Measurements from ENCODE around the gene OPRL1.
A peak's percentile ranks its signal among the peaks of the same experiment; 100 is the strongest.
"Not testable (repeated sequence)": the region's sequence is repeated elsewhere in the genome, so short reads cannot be mapped to it uniquely, and the experiment has no call there.

The OPRL1 gene

GRCh38 chr20:64088586-64088985 lies 8.7 kb downstream of the OPRL1 start:
- not testable (repeated sequence) for DNase-seq

GRCh38 chr20:64090165-64090564 lies 10.3 kb downstream of the OPRL1 start:
- no peak for DNase-seq

DNA sequence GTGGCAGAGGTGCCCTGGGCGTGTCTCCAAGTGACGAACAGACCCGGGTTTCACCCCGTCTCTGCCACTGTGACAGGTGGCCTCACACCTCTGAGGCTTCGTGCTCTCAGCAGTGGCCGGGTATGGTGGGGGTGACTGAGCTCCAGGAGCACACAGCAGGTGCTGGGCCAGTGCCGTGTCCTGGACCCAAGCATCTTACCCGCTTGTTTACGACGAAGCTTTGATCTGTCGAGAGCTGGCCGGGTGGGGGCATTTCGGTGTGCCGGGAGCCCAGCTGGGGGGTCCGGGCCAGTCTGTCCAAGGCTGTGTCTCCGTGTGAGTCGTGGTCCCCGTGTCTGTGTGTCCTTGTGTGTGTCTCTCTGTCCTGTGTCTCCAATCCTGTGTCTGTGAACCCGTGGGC lies 11.5 kb downstream of the OPRL1 start:
- no peak for DNase-seq

- DNase-seq: no peak
Observed at GRCh38 chr20:64091770-64092169, 11.9 kb downstream of the OPRL1 start.

DNA sequence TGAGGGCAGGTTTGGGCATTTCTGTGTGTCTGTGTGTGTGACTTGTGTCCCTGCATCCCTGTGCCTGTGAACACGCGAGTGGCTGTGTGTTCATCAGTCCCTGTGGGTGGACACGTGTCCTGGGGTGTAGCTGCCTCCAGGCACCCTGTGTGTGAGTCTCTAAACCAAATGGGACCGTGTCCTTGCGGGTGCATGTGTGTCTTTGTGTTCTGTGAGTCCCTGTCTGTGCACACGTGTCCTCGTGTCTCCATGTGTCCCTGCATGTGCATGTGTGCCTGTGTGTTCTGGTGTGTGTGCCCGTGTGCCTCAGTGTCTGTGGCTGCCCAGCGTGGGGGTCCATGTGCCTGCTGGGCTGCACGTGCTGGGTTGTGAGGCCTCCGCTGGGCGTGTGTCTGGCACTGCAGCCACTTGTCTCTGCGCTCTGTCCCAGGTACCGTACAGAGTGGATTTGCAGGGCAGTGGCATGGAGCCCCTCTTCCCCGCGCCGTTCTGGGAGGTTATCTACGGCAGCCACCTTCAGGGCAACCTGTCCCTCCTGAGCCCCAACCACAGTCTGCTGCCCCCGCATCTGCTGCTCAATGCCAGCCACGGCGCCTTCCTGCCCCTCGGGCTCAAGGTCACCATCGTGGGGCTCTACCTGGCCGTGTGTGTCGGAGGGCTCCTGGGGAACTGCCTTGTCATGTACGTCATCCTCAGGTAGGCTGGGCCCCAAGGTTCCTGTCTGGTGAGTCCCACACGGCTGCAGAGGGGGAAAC lies 12.6 kb downstream of the OPRL1 start:
- DNase-seq: no peak

- DNase-seq: no peak
Observed at GRCh38 chr20:64093013-64093503, 13.2 kb downstream of the OPRL1 start.

DNA sequence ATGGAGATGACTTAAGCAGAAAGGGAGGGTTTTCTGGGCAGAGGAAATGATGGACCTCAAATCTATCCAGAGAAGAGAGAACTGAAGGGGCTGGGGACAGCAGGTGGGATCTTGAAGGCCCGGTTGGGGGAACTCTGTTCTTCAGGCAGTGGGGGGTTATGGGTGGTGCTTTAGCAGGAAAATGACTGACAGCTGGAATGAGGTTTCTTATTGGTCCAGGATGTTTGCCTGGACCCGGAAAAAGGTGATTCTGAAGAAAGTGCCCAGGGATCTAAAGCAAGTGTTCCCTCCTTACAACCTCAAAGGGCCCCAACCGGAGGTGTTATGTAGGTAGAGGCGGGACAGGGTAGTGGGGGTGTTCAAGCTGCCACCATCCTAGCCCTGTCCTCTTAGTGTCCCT lies 15.6 kb downstream of the OPRL1 start:
- no peak for DNase-seq

DNA sequence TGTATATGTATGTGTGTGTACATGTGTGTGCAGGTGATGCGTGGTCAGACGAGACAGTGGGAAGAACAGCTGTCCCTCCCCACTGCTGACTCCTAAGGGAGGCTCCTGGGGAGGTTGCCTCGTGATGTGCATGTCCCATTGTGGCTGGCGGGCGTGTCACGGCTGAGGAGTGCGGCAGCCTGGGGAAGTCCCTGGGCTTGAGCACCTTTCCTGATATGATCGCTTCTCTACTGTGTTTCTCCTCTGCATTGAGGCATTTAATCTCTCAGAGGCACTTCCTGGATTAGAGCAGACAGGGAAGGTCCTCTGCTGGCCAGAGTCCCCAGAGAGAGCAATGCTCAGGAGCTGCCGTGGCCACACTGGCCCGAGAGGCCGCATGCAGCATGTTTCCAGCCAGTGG lies 16.0 kb downstream of the OPRL1 start:
- DNase-seq: no peak

GRCh38 chr20:64096535-64096934 lies 16.7 kb downstream of the OPRL1 start:
- no peak for DNase-seq

DNA sequence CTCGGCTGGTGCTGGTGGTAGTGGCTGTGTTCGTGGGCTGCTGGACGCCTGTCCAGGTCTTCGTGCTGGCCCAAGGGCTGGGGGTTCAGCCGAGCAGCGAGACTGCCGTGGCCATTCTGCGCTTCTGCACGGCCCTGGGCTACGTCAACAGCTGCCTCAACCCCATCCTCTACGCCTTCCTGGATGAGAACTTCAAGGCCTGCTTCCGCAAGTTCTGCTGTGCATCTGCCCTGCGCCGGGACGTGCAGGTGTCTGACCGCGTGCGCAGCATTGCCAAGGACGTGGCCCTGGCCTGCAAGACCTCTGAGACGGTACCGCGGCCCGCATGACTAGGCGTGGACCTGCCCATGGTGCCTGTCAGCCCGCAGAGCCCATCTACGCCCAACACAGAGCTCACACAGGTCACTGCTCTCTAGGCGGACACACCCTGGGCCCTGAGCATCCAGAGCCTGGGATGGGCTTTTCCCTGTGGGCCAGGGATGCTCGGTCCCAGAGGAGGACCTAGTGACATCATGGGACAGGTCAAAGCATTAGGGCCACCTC lies 18.7 kb downstream of the OPRL1 start:
- no peak for DNase-seq

GRCh38 chr20:64099086-64099786 lies 19.4 kb downstream of the OPRL1 start:
- no peak for DNase-seq

DNA sequence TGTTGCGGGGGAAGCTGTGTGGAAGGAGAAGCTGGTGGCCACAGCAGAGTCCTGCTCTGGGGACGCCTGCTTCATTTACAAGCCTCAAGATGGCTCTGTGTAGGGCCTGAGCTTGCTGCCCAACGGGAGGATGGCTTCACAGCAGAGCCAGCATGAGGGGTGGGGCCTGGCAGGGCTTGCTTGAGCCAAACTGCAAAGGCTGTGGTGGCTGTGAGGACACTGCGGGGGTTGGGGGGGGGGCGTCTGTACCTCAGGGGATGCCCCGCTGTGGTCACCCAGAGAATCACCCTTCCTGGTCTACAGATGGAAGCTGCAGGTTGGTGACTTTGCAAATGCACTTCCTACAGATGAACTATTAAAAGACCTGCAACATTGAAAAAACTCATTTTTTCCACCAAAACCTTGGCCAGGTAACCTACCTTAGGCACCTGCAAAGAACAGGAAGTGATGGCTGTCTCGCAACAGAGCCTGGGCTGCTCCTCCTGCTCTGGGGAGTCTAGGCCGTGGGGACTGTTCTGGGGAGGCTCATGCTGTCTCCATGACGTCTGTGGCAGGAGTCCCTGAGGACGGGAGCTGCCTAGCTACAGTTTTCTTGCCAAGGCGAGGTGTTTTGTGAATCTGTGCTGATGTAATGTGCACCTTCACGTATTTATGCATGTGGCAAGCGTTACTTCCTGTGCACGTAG lies 20.1 kb downstream of the OPRL1 start:
- DNase-seq: no peak

DNA sequence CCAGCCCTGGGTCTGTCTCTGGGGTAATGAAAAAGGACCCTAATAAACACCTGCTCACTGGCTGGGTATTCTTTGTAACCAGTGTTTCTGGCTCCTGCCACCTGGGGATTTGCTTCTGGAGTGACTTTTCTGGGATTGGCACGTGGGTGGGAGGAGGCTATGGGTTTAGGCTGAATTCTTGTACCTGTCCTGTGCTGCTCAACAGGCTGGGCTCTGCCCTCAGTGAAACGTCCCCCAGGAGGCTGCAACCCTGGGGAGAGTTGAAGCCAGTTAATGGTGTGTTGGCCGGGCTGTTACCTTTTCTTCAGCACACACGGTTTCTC lies 20.6 kb downstream of the OPRL1 start:
- DNase-seq: no peak

DNA sequence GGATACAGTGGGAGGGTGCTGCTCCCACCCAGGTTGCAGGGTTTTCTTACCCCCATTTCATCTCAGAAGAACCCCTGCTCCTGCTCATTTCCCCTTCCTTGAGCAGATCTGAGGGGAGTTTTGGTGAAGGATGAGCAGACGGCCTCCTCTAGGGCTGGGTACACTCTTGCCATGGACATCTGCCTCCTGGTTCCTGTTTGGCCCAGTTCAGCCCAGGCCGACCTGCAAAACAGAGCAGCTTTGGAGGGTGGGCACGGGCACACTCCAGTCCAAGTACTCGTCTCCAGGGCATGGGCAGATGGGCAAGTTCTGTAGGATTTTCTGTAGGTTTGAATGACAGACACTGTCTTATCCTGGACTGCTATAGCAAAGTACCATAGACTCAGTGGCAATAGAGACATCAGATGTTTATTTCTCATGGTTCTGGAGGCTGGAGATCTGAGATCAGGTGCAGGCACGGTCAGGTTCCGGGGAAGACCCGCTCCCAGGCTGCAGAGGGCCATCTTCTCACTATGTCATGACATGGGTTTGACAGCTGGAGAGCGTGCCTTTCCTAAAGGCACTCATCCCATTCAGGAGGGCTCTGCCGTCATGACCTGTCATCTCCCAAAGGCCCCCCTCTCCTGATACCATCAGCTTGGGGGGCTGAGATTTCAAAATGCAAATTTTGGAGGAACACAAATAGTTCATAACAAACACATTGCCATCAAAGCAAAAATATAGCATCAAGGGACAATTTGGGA lies 21.2 kb downstream of the OPRL1 start:
- no peak for DNase-seq

GRCh38 chr20:64101731-64102621 lies 22.1 kb downstream of the OPRL1 start:
- DNase-seq: peak; percentile 57

DNA sequence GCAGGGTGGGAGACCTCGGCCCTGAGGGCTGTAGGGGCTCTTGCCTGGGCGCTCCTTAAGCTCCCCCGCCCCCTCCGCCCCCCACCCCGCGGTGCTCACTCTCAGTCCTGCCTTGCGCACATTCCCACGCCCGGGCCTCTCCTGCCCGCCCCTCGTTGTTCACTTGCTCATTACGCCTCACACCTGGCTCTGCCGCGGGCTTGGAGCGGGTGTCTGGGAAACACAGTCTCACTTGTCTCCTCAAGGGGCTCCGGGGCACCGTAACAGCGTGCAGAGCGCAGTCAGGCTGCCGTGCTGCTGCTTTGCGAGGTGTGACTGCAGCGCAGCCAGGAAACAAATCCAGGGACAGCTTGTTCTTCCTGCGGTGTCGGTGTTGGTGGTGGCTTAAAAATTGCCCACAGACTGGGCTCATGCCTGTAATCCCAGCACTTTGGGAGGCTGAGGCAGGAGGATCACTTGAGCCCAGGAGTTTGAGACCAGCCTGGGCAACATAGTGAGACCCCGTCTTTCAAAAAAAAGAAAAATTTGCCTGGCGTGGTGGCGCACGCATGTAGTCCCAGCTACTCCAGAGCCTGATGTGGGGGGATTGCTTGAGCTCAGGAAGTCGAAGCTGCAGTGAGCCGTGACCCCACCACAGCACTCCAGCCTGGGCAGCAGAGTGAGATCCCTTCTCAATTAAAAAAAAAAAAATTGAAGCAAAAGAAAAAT lies 22.9 kb downstream of the OPRL1 start:
- no peak for DNase-seq

DNA sequence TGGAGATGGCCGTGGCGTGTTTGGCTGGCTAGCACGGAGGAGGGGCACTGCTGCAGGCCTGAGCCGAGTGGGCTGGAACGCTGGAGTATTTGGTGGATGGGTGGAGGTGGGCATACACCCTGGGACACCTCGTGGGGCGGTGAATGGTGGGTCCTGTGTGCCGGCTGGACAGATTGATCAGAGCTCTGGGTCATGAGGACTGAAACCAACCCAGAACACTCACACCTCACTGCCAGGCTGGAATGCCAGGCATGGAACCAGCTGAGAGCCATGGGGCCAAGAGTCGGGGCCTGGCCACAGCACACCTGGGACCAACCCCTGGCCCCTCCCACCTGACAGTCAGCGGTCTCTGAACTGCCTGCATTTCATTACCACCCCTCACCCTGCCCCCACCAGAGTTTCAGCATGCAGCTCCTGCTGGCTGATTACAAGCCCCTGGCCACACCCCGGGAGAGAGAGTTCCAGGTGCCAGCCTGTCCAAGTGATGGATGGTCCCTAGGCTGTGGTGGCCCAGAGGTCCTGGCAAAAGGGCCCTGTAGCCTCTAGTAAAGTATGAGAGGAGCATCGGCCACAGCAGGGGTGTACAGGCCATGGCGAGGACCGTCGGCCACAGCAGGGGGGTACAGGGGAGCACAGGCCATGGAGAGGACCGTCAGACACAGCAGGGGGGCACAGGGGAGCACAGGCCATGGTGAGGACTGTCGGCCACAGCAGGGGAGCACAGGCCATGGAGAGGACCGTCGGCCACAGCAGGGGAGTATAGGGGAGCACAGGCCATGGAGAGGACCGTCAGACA lies 24.2 kb downstream of the OPRL1 start:
- no peak for DNase-seq

DNA sequence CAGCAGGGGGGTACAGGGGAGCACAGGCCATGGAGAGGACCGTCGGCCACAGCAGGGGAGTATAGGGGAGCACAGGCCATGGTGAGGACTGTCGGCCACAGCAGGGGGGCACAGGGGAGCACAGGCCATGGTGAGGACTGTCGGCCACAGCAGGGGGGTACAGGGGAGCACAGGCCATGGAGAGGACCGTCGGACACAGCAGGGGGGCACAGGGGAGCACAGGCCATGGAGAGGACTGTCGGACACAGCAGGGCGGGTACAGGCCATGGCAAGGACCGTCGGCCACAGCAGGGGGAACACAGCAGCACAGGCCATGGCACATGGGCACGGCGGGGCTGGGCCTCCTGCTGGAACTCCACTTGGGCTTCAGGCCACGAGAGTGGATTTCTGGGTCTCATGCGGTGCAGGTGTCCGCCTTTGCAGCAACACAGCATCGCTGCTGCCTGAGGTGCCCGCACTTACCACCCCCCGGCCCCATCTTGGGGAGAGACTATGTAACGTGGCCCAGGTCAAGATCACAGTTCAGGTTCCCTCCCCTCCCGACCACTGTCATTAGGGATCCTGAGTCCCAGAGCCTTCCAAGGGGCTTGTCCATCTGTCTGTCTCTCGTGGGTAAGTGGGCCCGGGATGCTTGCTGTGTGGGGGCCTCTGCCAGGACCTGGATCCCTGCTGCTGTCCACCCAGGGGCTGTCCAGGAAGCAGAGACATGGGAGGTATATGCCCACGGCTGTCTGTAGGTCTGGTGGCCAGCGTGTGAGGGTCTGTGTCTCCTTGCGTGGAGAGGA lies 25.0 kb downstream of the OPRL1 start:
- DNase-seq: no peak

DNA sequence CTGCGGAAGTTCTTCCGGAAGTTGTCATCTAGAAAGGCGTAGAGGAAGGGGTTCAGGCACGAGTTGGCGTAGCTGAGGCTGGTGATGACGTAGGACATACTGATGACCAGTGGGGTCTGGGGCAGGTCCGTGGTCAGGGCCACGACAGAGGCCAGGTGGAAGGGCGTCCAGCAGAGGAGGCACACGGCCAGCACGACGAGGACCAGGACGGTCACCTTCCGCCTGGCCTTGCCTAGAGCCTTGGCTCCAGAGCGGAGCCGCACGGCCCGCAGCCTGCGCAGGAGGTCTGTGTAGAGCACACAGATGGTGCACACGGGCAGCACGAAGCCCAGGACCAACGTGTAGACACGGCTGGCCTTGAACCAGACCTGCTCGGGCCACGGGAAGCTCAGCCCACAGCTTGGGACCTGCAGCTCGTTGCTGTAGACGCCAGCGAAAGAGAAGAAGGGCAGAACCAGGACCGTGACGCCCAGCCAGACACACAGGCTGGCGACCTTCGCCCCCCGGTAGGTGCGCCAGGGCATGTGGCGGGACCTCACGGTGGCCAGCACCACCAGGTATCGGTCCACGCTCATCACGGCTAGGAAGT lies 26.1 kb downstream of the OPRL1 start:
- no peak for DNase-seq

All from effector CD4-positive, alpha-beta T cell (primary cell).